Panc1 (cell line): ENCODE measurements around the gene UBASH3A. TPM values are rescaled to one million over a fixed set of nuclear protein-coding genes. Genes with fewer than 3 reads are reported as not detected.

Source experiments
- ATAC-seq: fragments of 200-7000 bp; cut with Tn5 transposase; 2 replicates; pipeline ENCODE4 v1.9.1; 2020; ENCODE audit warnings: mild to moderate bottlenecking, moderate library complexity
- BruUV-seq: library from RNA; stranded (reverse); fragments of 400-500 nt; replicated peaks from 2 replicates; lab custom pipeline; 2021; lab: Mats Ljungman, UMichigan
- CTCF ChIA-PET: fragments of 300-600 bp; sonication (Branson Sonifier 250); formaldehyde crosslinking; loops from one replicate; lab custom pipeline; 2022; ENCODE audit warnings: antibody characterized with exemption; lab: Charles Lee
- POLR2A ChIA-PET: fragments of 300-600 bp; sonication (Branson Sonifier 250); formaldehyde crosslinking; loops from one replicate; lab custom pipeline; 2022; ENCODE audit warnings: antibody characterized with exemption; lab: Charles Lee
- DNase-seq: peaks from one replicate; pipeline ENCODE4 v3.0.0-alpha.2; 2010; ENCODE audit warnings: low read depth, low spot score
- H3K27ac ChIP-seq: 2 replicates; pipeline ENCODE4 v1.5.1; 2011; ENCODE audit warnings: mild to moderate bottlenecking, low read length, inconsistent platforms
- H3K27me3 ChIP-seq: fragments of 200-500 bp; sonication (Bioruptor generic); 2 replicates; pipeline ENCODE4 v1.6.0; 2014; ENCODE audit warnings: low read length, inconsistent platforms; ENCODE audit not compliant: control insufficient read depth, insufficient read depth
- H3K36me3 ChIP-seq: fragments of 200-500 bp; sonication (Bioruptor generic); 2 replicates; pipeline ENCODE4 v1.5.1; 2014; ENCODE audit warnings: inconsistent platforms, mild to moderate bottlenecking, low read length, moderate library complexity; ENCODE audit not compliant: control insufficient read depth, insufficient read depth
- H3K4me1 ChIP-seq: 2 replicates; pipeline ENCODE4 v1.5.1; 2011; ENCODE audit warnings: inconsistent platforms, mild to moderate bottlenecking, low read length, moderate library complexity; ENCODE audit not compliant: control insufficient read depth, insufficient read depth
- H3K4me3 ChIP-seq, 2 experiments: 2 replicates each; pipeline ENCODE4 v1.5.1; 2011 to 2012; ENCODE audit warnings: low read depth in 2 of 2, low read length in 2 of 2, mild to moderate bottlenecking in 2 of 2, inconsistent platforms in 1 of 2, moderate library complexity in 1 of 2
- H3K9me3 ChIP-seq: fragments of 200-500 bp; sonication (Bioruptor generic); 2 replicates; pipeline ENCODE4 v1.5.1; 2014; ENCODE audit warnings: low read depth, mild to moderate bottlenecking, inconsistent platforms, low read length, moderate library complexity; ENCODE audit not compliant: control insufficient read depth, insufficient read depth
- POLR2AphosphoS5 ChIP-seq: IDR thresholded peaks from 2 replicates; pipeline ENCODE4 v1.6.1; 2012; ENCODE audit warnings: mild to moderate bottlenecking, low read depth, low read length, moderate library complexity
- SIN3A ChIP-seq: IDR thresholded peaks from 2 replicates; pipeline ENCODE4 v1.6.1; 2012; ENCODE audit warnings: low read depth, mild to moderate bottlenecking, low read length, moderate library complexity, borderline replicate concordance; ENCODE audit not compliant: insufficient read depth
- TCF7L2 ChIP-seq: IDR thresholded peaks from 2 replicates; pipeline ENCODE4 v1.6.1; 2011; ENCODE audit warnings: mild to moderate bottlenecking, low read depth, low read length, inconsistent platforms
- in situ Hi-C: cut with HindIII; loops from 2 replicates; pipeline ENCODE4 v1.10.0; 2016; ENCODE audit warnings: low sequenced_read_pairs, low pct_unique_long_range_greater_than_20kb
- intact Hi-C: fragments of 100-400 bp; cut with micrococcal nuclease; formaldehyde crosslinking; loops from one replicate; pipeline ENCODE4 v1.10.0; 2022; ENCODE audit not compliant: unreplicated experiment
- total RNA-seq: library from RNA; stranded (reverse); gene quantifications from one replicate; pipeline ENCODE4 v1.2.1, GENCODE V29; 2021; ENCODE audit not compliant: unreplicated experiment
- TF ChIP-seq, protein P1 (sequence below), 2 experiments: IDR thresholded peaks; 2 replicates each; pipeline ENCODE4 v1.6.1; 2011 to 2012; ENCODE audit warnings: low read depth in 2 of 2, control low read depth in 1 of 2, low read length in 1 of 2, mild to moderate bottlenecking in 1 of 2, moderate library complexity in 1 of 2; ENCODE audit not compliant: insufficient read depth in 1 of 2
- TF ChIP-seq, protein P2 (sequence below): fragments of 450-650 bp; IDR thresholded peaks from 2 replicates; pipeline ENCODE4 v1.5.1; 2017; ENCODE audit warnings: mild to moderate bottlenecking

The UBASH3A gene
- total RNA-seq, 1 experiment from 2014 or later: 0.33 TPM

GRCh38 chr21:42461185-42461520, 57.5 kb downstream of the UBASH3A start:
- DNase-seq (no peak), ATAC-seq (no peak)
- intact Hi-C loops: no loop called here
- Histone ChIP-seq H3K9me3 (no peaks in the 10 kb centered on the region), H3K36me3 (no peaks in the 10 kb centered on the region), H3K4me1 (no peaks in the 10 kb centered on the region), H3K27me3 (no peaks in the 10 kb centered on the region), H3K4me3 (no peak overlapping the region), H3K27ac (no peak overlapping the region)
- TF ChIP-seq, protein P1, sequence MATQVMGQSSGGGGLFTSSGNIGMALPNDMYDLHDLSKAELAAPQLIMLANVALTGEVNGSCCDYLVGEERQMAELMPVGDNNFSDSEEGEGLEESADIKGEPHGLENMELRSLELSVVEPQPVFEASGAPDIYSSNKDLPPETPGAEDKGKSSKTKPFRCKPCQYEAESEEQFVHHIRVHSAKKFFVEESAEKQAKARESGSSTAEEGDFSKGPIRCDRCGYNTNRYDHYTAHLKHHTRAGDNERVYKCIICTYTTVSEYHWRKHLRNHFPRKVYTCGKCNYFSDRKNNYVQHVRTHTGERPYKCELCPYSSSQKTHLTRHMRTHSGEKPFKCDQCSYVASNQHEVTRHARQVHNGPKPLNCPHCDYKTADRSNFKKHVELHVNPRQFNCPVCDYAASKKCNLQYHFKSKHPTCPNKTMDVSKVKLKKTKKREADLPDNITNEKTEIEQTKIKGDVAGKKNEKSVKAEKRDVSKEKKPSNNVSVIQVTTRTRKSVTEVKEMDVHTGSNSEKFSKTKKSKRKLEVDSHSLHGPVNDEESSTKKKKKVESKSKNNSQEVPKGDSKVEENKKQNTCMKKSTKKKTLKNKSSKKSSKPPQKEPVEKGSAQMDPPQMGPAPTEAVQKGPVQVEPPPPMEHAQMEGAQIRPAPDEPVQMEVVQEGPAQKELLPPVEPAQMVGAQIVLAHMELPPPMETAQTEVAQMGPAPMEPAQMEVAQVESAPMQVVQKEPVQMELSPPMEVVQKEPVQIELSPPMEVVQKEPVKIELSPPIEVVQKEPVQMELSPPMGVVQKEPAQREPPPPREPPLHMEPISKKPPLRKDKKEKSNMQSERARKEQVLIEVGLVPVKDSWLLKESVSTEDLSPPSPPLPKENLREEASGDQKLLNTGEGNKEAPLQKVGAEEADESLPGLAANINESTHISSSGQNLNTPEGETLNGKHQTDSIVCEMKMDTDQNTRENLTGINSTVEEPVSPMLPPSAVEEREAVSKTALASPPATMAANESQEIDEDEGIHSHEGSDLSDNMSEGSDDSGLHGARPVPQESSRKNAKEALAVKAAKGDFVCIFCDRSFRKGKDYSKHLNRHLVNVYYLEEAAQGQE (IDR thresholded peaks at IDR 0.05; ENCODE audit: insufficient read depth in 1 of 2, low read depth in 2 of 2, low read length in 1 of 2): no peak
- TF ChIP-seq, protein P2, sequence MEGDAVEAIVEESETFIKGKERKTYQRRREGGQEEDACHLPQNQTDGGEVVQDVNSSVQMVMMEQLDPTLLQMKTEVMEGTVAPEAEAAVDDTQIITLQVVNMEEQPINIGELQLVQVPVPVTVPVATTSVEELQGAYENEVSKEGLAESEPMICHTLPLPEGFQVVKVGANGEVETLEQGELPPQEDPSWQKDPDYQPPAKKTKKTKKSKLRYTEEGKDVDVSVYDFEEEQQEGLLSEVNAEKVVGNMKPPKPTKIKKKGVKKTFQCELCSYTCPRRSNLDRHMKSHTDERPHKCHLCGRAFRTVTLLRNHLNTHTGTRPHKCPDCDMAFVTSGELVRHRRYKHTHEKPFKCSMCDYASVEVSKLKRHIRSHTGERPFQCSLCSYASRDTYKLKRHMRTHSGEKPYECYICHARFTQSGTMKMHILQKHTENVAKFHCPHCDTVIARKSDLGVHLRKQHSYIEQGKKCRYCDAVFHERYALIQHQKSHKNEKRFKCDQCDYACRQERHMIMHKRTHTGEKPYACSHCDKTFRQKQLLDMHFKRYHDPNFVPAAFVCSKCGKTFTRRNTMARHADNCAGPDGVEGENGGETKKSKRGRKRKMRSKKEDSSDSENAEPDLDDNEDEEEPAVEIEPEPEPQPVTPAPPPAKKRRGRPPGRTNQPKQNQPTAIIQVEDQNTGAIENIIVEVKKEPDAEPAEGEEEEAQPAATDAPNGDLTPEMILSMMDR: no peak
- TF ChIP-seq TCF7L2: no peak
- TF ChIP-seq POLR2AphosphoS5: no peak
- POLR2A ChIA-PET: no interaction called here
- CTCF ChIA-PET: no interaction called here
- BruUV-seq: no TSS peak
- in situ Hi-C loops: no loop called here

- CTCF ChIA-PET: no interaction called here
- no peak for ATAC-seq
These were observed 58.5 kb downstream of the UBASH3A start for GRCh38 chr21:42461881-42462877.

More at GRCh38 chr21:42461881-42462877, 58.5 kb downstream of the UBASH3A start:
- no TSS peak for BruUV-seq
- Histone ChIP-seq H3K27ac (no peak overlapping the region), H3K27me3 (no peaks in the 10 kb centered on the region), H3K36me3 (no peaks in the 10 kb centered on the region), H3K4me1 (no peaks in the 10 kb centered on the region), H3K4me3 (no peak overlapping the region), H3K9me3 (no peaks in the 10 kb centered on the region)
- POLR2A ChIA-PET: no interaction called here
- no peak for TF ChIP-seq TCF7L2
- no peak for TF ChIP-seq SIN3A
- TF ChIP-seq, protein P2: no peak
- no peak for TF ChIP-seq POLR2AphosphoS5
- TF ChIP-seq, protein P1 (IDR thresholded peaks at IDR 0.05; ENCODE audit: insufficient read depth in 1 of 2, low read depth in 2 of 2, low read length in 1 of 2): no peak
- intact Hi-C loops (no loop called here), in situ Hi-C loops (no loop called here)
- no peak for DNase-seq
